Esophagus muscularis mucosa (tissue), 4 donors: Measurements from ENCODE around the gene SNRNP70. TPM values are rescaled to one million over a fixed set of nuclear protein-coding genes. Genes with fewer than 3 reads are reported as not detected.
"Not testable (repeated sequence)": the region's sequence is repeated elsewhere in the genome, so short reads cannot be mapped to it uniquely, and the experiment has no call there.

Source experiments
- DNase-seq: peaks from one replicate; pipeline ENCODE4 v3.0.0-alpha.2; 2017; ENCODE audit errors: extremely low spot score
- H3K27ac ChIP-seq, 4 donors: fragments of 200-600 bp; sonication (generic); replicated peaks in 1 of 4; 1 replicate in 3 of 4; 2 replicates in 1 of 4; pipeline ENCODE4 v1.5.1; 2016 to 2019; ENCODE audit warnings: mild to moderate bottlenecking in 1 of 4
- H3K27me3 ChIP-seq, 4 donors: fragments of 200-600 bp; sonication (generic); one replicate each; pipeline versions ENCODE4 v1.5.1 to v1.6.0; 2016 to 2019
- H3K36me3 ChIP-seq, 4 donors: fragments of 200-600 bp; sonication (generic); one replicate each; pipeline ENCODE4 v1.5.1; 2016 to 2019
- H3K4me1 ChIP-seq, 4 donors: fragments of 200-600 bp; sonication (generic); one replicate each; pipeline ENCODE4 v1.5.1; 2016 to 2019
- H3K4me3 ChIP-seq, 4 donors: fragments of 200-600 bp; sonication (generic); 1 replicate in 2 of 4; 2 replicates in 2 of 4; pipeline ENCODE4 v1.5.1; 2016 to 2019; ENCODE audit warnings: mild to moderate bottlenecking in 4 of 4, moderate library complexity in 1 of 4
- H3K9me3 ChIP-seq, 4 donors: fragments of 200-600 bp; sonication (generic); 1 replicate in 3 of 4; 2 replicates in 1 of 4; pipeline ENCODE4 v1.5.1; 2016 to 2019
- EP300 ChIP-seq: sonication (generic); formaldehyde crosslinking; IDR thresholded peaks from one replicate; pipeline ENCODE4 v1.6.1; 2017; ENCODE audit warnings: antibody characterized with exemption
- POLR2A ChIP-seq: fragments of 450-650 bp; IDR thresholded peaks from one replicate; pipeline ENCODE4 v1.6.1; 2017; ENCODE audit warnings: antibody characterized with exemption, moderate library complexity, mild to moderate bottlenecking, low read depth
- POLR2AphosphoS5 ChIP-seq, 2 donors: sonication (generic); formaldehyde crosslinking; IDR thresholded peaks; one replicate each; pipeline ENCODE4 v1.6.1; 2017; ENCODE audit warnings: antibody characterized with exemption in 2 of 2
- WGBS: methylation state at CpG from one replicate; pipeline ENCODE4 v1.1.5; 2018; 5-methylcytosine and 5-hydroxymethylcytosine counted together
- intact Hi-C: fragments of 100-400 bp; cut with DNase I; formaldehyde crosslinking; loops from one replicate; pipeline ENCODE4 v1.15.1; 2023
- total RNA-seq, 4 donors: library from RNA; depleted of rRNA; stranded (reverse); fragments of >200 nt; gene quantifications; one replicate each; pipeline versions ENCODE4 v1.1.0 to v1.2.1, GENCODE V29; 2016
- TF ChIP-seq, protein P1 (sequence below), 3 experiments: fragments of 200-600 bp in 2 of 3; fragments of 450-650 bp in 1 of 3; sonication (generic) in 2 of 3; IDR thresholded peaks; one replicate each; pipeline ENCODE4 v1.5.1; 2017 to 2019; ENCODE audit warnings: antibody characterized with exemption in 3 of 3, mild to moderate bottlenecking in 2 of 3, moderate library complexity in 1 of 3

Gene SNRNP70
- 100 to 1,000 TPM; 101 to 209 (median 145) TPM for total RNA-seq

DNA sequence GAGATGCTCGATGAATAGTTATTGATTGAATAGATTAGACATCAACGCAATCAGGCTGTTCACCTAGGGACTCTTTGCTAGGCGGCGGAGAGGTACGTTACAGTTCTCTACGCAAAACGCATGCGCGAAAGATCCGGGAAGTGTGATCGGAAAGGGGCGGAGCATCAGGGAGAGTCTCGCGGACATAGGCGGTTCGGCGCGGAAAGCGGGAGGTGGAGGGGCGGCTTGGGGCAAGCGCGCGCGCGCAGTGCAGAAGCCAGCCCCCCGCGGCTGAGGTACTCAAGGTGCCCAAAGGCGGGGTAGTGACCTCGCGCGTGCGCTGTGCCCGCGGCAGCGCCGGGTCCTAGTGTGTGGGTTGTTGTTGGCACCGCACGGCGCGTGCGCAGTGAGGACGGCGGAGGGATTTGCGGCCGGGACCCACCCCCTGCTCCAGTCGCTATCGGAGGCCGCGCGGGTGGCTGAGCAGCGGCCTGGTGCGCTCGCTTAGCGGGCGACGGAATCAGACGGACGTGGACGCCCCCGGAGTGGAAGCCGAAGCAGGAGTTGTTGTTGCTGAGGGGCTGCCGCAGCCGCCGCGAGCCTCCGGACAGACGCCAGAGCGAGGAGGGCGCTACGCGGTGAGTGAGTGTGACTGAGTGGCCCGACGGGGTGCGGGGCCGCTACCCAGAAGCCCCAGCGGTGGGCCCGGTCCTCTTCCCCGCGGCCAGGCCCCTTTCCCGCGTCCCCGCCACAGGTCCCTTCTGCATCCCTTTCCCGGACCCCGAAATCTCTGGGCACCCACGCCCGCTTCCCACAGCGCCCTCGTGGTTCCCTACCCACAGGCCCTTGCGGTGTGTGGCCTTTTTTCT, at the start of gene SNRNP70:
SNRNP70 (plus strand) TSS at position 432 of the 848 bp plus-strand sequence. CDS start 964 bp downstream, outside the sequence.
- Histone ChIP-seq H3K4me1 (peaks cover 24 to 49% (median 37%) of the 10 kb centered on the region in 4 donors), H3K36me3 (peaks cover 14 to 37% (median 25%) of the 10 kb centered on the region in 4 donors), H3K27me3 (no peaks in the 10 kb centered on the region), H3K4me3 (peak within 1 kb of the TSS; percentile 72 to 97 (median 88)), H3K9me3 (no peaks in the 10 kb centered on the region), H3K27ac (peak within 1 kb of the TSS; percentile 83 to 95 (median 89))
- TF ChIP-seq, protein P1, sequence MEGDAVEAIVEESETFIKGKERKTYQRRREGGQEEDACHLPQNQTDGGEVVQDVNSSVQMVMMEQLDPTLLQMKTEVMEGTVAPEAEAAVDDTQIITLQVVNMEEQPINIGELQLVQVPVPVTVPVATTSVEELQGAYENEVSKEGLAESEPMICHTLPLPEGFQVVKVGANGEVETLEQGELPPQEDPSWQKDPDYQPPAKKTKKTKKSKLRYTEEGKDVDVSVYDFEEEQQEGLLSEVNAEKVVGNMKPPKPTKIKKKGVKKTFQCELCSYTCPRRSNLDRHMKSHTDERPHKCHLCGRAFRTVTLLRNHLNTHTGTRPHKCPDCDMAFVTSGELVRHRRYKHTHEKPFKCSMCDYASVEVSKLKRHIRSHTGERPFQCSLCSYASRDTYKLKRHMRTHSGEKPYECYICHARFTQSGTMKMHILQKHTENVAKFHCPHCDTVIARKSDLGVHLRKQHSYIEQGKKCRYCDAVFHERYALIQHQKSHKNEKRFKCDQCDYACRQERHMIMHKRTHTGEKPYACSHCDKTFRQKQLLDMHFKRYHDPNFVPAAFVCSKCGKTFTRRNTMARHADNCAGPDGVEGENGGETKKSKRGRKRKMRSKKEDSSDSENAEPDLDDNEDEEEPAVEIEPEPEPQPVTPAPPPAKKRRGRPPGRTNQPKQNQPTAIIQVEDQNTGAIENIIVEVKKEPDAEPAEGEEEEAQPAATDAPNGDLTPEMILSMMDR (IDR thresholded peaks at IDR 0.05): peak in 1 of 3 experiments; percentile 6
- TF ChIP-seq POLR2AphosphoS5 (IDR thresholded peaks at IDR 0.05) (peak; percentile 93 to 96), EP300 (no peak), POLR2A (peak; percentile 91)
- peak; percentile 100 for DNase-seq
- WGBS: under 1% methylated on average over 23 of the region's 89 CpGs
- intact Hi-C loops: no loop called here

GRCh38 chr19:49036815-49037214, 48.4 kb upstream of the SNRNP70 start, which contains the start of gene CGB1:
Gene CGB1 (minus strand): TSS chr19:49036895. CDS start chr19:49036711, 184 bp downstream.
- H3K4me3 ChIP-seq, intact Hi-C loops, DNase-seq, H3K9me3 ChIP-seq, H3K4me1 ChIP-seq, H3K27me3 ChIP-seq, H3K27ac ChIP-seq, H3K36me3 ChIP-seq: not testable (repeated sequence)
- WGBS: 58% methylated on average over 16 of the region's 18 CpGs
- TF ChIP-seq, protein P1 (IDR thresholded peaks at IDR 0.05): peak in 1 of 3 experiments; percentile 10

GRCh38 chr19:49038111-49038510, 47.1 kb upstream of the SNRNP70 start:
- H3K36me3 ChIP-seq, H3K4me1 ChIP-seq, H3K4me3 ChIP-seq, H3K27ac ChIP-seq, DNase-seq, H3K27me3 ChIP-seq, intact Hi-C loops, H3K9me3 ChIP-seq: not testable (repeated sequence)
- 97% methylated on average over 6 of the region's 8 CpGs for WGBS

DNA sequence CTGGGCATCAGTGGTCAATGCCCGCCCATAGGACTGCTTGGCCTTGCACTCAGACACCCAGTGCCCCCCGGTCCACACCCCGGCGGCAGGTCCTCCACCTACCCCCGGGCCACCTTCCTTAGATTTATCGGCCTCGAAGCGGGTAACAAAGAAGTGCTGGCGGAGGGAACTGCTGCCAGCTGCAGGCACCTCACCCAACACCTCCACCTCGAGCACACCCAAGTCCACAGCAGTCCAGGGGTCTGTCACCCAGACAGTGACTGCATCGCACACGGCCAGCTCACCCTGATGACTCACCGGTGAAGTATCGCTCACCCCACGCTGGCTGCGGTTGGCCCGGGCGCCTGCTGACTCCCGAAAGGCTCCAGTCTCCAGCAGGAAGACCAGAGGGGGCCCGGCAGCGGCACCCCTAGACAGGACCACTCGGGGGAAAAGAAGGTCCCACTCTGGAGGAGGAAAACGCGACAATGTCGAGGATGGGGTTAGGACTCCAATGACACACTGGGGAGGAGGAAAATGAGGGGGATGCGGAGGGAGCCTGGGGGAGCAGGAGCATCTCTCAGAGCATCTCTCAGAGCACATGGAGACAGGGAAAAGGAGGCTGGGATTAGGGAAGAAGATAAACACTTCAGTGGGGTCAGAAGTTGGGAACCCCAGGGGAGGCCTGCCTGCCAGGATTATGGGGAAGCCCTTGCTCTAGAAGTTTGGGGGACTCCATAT, 46.5 kb upstream of the SNRNP70 start:
- H3K4me1 ChIP-seq, intact Hi-C loops, H3K27ac ChIP-seq, H3K4me3 ChIP-seq, DNase-seq, H3K27me3 ChIP-seq, H3K9me3 ChIP-seq, H3K36me3 ChIP-seq: not testable (repeated sequence)
- WGBS: 85% methylated on average over 14 of the region's 26 CpGs

DNA sequence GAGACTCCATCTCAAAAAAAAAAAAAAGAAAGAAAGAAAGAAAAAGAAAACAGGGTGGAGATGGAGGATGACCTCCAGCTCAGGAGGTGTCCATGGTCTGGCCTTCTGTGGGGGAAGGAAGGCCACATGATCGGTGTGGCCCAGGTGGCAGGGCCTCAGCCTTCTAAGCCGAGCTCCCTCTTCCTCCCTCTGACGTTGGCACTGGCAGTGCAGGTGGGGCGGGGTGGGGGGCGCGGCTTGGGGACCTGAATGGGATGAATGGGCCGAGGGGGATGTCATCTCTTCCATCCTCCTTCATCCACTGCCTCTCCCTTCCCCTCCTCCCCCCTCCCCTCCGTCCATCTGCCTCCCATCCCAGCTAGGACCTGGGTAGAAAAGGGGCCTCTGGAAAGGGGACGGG, 45.5 kb upstream of the SNRNP70 start:
- H3K27ac ChIP-seq, DNase-seq, intact Hi-C loops, H3K9me3 ChIP-seq, H3K4me3 ChIP-seq, H3K36me3 ChIP-seq, H3K27me3 ChIP-seq, H3K4me1 ChIP-seq: not testable (repeated sequence)
- WGBS: 81% methylated on average over 9 of the region's 9 CpGs

GRCh38 chr19:49042177-49042576, 43.1 kb upstream of the SNRNP70 start:
- no peak overlapping the region for H3K4me3 ChIP-seq
- no peak overlapping the region for H3K27ac ChIP-seq
- H3K27me3 ChIP-seq: no peaks in the 10 kb centered on the region
- DNase-seq: no peak
- no peaks in the 10 kb centered on the region for H3K9me3 ChIP-seq
- no peaks in the 10 kb centered on the region for H3K36me3 ChIP-seq
- 80% methylated on average over 15 of the region's 17 CpGs for WGBS
- no peaks in the 10 kb centered on the region for H3K4me1 ChIP-seq
- intact Hi-C loops: no loop called here
- TF ChIP-seq, protein P1 (IDR thresholded peaks at IDR 0.05): no peak
- TF ChIP-seq POLR2A: no peak
- TF ChIP-seq EP300: no peak
- TF ChIP-seq POLR2AphosphoS5 (IDR thresholded peaks at IDR 0.05): no peak

GRCh38 chr19:49042666-49043065, 42.6 kb upstream of the SNRNP70 start:
- H3K27ac ChIP-seq, DNase-seq, H3K4me3 ChIP-seq, H3K4me1 ChIP-seq, H3K27me3 ChIP-seq, intact Hi-C loops, H3K9me3 ChIP-seq, H3K36me3 ChIP-seq: not testable (repeated sequence)
- 67% methylated on average over 1 of the region's 4 CpGs for WGBS

DNA sequence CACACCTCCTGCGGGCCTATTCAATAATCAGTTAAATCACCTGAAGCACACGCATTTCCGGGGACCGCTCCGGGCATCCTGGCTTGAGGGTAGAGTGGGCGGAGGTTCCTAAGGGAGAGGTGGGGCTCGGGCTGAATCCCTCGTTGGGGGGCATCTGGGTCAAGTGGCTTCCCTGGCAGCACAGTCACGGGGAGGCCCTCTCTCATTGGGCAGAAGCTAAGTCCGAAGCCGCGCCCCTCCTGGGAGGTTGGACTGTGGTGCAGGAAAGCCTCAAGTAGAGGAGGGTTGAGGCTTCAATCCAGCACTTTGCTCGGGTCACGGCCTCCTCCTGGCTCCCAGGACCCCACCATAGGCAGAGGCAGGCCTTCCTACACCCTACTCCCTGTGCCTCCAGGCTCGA, 41.7 kb upstream of the SNRNP70 start, which contains the start of gene CGB5:
CGB5 (plus strand) TSS at position 301 of the 400 bp plus-strand sequence. CDS start 362 bp downstream, outside the sequence.
- H3K36me3 ChIP-seq, DNase-seq, H3K9me3 ChIP-seq, H3K27me3 ChIP-seq, H3K27ac ChIP-seq, intact Hi-C loops, H3K4me3 ChIP-seq, H3K4me1 ChIP-seq: not testable (repeated sequence)
- WGBS: 79% methylated on average over 12 of the region's 15 CpGs

DNA sequence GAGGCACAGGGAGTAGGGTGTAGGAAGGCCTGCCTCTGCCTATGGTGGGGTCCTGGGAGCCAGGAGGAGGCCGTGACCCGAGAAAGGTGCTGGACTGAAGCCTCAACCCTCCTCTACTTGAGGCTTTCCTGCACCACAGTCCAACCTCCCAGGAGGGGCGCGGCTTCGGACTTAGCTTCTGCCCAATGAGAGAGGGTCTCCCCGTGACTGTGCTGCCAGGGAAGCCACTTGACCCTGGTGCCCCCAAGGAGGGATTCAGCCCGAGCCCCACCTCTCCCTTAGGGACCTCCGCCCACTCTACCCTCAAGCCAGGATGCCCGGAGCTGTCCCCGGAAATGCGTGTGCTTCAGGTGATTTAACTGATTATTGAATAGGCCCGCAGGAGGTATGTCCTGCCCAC, 36.2 kb upstream of the SNRNP70 start, which contains the start of gene CGB8:
CGB8 (minus strand) TSS at position 101 of the 400 bp plus-strand sequence. CDS start 372 bp downstream, outside the sequence.
- 70% methylated on average over 4 of the region's 12 CpGs for WGBS
- H3K27me3 ChIP-seq, H3K27ac ChIP-seq, H3K9me3 ChIP-seq, H3K4me1 ChIP-seq, H3K4me3 ChIP-seq, DNase-seq, H3K36me3 ChIP-seq, intact Hi-C loops: not testable (repeated sequence)
